Astrocyte of the cerebellum (primary cell): ENCODE data around the gene OBSCN.

Experiments
- DNase-seq: peaks from one replicate; pipeline ENCODE4 v3.0.0-alpha.2; 2011; ENCODE audit warnings: low read depth
- H3K4me3 ChIP-seq: 2 replicates; pipeline ENCODE4 v1.5.1; 2011; ENCODE audit warnings: mild to moderate bottlenecking, low read depth, low read length, moderate library complexity
- CTCF ChIP-seq: IDR thresholded peaks from 2 replicates; pipeline ENCODE4 v1.5.1; 2012; ENCODE audit warnings: low read length, low read depth, moderate library complexity, mild to moderate bottlenecking; ENCODE audit errors: missing control alignments
- in situ Hi-C: cut with HindIII; loops from 2 replicates; pipeline ENCODE4 v1.10.0; 2017; ENCODE audit warnings: low sequenced_read_pairs

Gene OBSCN

DNA sequence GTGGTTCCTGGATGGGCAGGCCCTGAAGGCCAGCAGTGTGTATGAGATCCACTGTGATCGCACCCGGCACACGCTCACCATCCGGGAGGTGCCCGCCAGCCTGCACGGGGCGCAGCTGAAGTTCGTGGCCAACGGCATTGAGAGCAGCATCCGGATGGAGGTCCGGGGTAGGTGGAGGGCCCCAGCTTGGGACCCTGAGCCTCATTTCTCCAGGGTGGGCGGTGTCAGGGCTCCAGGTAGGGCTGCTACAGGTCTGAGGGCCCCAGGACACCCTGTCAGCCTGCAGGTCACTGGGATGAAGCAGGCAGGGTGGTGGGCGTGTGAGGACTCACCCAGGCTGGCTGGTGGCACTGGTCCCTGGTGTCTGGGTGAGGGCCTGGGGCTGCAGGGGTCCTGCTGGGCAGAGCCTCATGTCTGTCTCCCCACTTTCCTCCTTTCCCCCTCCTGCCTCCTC lies 7.8 kb downstream of the OBSCN start:
- in situ Hi-C loops, result no loop called here
- no peak for TF ChIP-seq CTCF
- DNase-seq, result no peak
- H3K4me3 ChIP-seq, result no peak overlapping the region

GRCh38 chr1:228216371-228217320 lies 8.8 kb downstream of the OBSCN start:
- in situ Hi-C loops, result no loop called here
- TF ChIP-seq CTCF, result no peak
- no peak for DNase-seq
- no peak overlapping the region for H3K4me3 ChIP-seq

DNA sequence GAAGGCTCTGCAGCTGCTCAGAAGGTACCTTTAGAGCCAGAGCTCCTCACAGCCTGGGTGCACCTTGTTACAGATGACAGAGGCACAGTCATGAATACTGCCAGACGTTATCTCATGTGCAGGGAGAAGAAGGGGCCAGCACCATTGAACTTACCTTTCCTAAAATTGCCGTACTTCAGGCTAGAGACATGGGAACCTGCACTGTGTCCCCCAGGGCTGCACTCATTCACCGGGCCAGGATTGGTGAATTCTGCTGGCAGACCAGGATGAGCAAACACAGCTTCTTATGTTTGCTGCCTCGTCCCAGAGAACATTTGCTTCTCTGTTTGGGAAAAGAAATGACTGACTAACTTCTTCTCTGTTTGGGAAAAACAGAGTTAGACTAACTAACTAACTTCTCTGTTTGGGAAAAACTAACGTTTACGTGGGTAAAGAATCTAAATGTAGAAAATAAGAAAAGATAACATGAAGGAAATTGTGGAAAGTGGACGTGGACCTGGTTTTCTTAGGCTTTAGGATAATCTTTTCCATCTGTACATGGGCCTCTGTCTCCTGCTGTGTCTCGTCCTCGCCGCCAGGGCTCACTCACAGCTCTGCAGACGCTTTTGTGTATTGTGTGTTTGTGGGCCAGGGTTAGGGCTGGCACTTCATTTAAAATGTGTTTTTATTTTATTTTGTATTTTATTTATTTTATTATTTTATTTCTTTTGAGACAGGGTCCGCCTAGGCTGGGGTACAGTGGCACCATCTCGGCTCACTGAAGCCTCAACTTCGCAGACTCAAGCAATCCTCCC lies 9.9 kb downstream of the OBSCN start:
- H3K4me3 ChIP-seq, result no peak overlapping the region
- in situ Hi-C loops, result no loop called here
- TF ChIP-seq CTCF, result peak; percentile 37
- no peak for DNase-seq

DNA sequence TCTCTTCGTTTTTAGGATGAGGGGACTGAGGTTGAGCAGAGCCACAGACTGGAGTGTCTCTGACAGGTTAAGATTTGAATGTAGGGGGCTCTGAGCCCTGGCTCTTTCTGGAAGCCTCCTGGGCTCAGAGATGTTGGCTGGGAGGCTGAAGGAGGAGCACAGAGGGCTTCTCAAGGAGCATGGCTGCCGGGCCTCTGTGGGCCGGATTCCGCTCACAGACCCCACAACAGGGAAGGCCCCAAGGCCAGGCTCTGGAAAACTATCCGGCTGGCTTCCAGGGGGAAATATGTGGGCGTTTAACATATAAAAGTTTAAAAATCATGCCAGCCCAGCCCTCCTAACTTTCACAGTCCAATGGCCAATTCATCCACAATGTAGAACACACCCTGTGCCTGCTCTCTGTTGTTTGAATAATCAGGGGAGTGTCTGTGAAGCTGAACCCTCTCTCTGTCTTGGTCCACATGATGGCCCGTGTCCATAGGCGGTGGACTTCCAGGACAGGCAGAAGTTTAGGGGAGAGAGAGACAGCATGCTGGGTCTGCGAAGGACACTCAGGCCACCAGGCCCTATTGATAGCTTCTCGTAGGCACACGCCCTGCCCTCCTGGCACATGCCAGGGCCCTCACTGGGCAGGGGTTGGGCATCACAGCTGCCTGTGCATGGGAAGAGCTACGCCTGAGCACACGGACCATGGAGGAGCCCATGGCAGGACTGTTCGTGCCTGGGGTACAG lies 10.8 kb downstream of the OBSCN start:
- H3K4me3 ChIP-seq, result no peak overlapping the region
- TF ChIP-seq CTCF, result no peak
- in situ Hi-C loops, result no loop called here
- no peak for DNase-seq

DNA sequence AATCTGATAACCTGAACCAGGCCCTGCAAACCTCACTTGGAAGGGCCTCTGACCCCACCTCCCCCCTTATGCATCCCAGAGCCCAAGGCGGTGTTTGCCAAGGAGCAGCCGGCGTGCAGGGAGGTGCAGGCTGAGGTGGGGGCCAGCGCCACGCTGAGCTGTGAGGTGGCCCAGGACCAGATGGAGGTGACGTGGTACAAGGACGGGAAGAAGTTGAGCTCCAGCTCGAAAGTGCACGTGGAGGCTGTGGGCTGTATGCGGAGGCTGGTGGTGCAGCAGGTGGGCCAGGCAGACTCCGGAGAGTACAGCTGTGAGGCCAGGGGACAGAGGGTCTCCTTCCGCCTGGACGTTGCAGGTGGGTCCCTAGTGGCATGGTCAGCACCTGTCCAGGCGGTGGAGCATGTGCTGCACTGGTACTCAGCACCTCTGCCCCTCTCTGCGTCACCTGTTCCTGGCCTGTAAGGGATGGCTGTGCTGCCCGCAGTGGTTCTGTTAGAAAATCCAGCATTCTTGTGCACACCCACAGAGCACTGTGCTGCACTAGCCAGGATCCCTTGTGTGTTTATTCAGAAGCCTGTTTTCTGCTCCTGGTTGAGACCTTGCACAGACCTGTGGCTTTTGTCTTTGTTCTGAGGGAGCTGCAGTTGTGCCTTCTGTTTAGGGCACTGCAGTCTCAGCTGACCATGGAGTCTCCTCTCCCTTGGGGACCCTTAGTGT lies 11.6 kb downstream of the OBSCN start:
- in situ Hi-C loops, result no loop called here
- no peak overlapping the region for H3K4me3 ChIP-seq
- no peak for TF ChIP-seq CTCF
- DNase-seq, result no peak
